ENCODE results near the gene TTC27.
"Not testable (repeated sequence)": the region's sequence is repeated elsewhere in the genome, so short reads cannot be mapped to it uniquely, and the experiment has no call there.

Gene TTC27

GRCh38 chr2:32820088-32820487, 192.2 kb downstream of the TTC27 start:
- no peak for DNase-seq

GRCh38 chr2:32820701-32821100, 192.9 kb downstream of the TTC27 start:
- no peak for DNase-seq

GRCh38 chr2:32824070-32824809, 196.4 kb downstream of the TTC27 start:
- no peak for DNase-seq

GRCh38 chr2:32825291-32825712, 197.5 kb downstream of the TTC27 start:
- no peak for DNase-seq

- DNase-seq = no peak
Observed at GRCh38 chr2:32830196-32830595, 202.3 kb downstream of the TTC27 start.

GRCh38 chr2:32832821-32833220, 205.0 kb downstream of the TTC27 start:
- DNase-seq = no peak

GRCh38 chr2:32833709-32834108, 205.9 kb downstream of the TTC27 start:
- no peak for DNase-seq

- no peak for DNase-seq
Observed at GRCh38 chr2:32835148-32835547, 207.3 kb downstream of the TTC27 start.

GRCh38 chr2:32836933-32837332, 209.1 kb downstream of the TTC27 start:
- DNase-seq = no peak

- no peak for DNase-seq
Observed at GRCh38 chr2:32838418-32838817, 210.6 kb downstream of the TTC27 start.

- DNase-seq = no peak
Observed at GRCh38 chr2:32838949-32839348, 211.1 kb downstream of the TTC27 start.

- peak in 1 of 2 experiments; percentile 17 for DNase-seq
Observed at GRCh38 chr2:32841931-32842898, 214.4 kb downstream of the TTC27 start.

GRCh38 chr2:32843699-32844098, 215.8 kb downstream of the TTC27 start:
- DNase-seq = no peak

- DNase-seq = no peak
Observed at GRCh38 chr2:32844253-32844652, 216.4 kb downstream of the TTC27 start.

- not testable (repeated sequence) for DNase-seq
Observed at GRCh38 chr2:32846274-32846673, 218.4 kb downstream of the TTC27 start.

GRCh38 chr2:32847734-32848133, 219.9 kb downstream of the TTC27 start:
- DNase-seq = no peak

- DNase-seq = no peak
Observed at GRCh38 chr2:32849456-32850194, 221.8 kb downstream of the TTC27 start.

- DNase-seq = no peak
Observed at GRCh38 chr2:32851777-32852439, 224.1 kb downstream of the TTC27 start.

GRCh38 chr2:32852856-32853255, 225.0 kb downstream of the TTC27 start:
- DNase-seq = no peak

GRCh38 chr2:32856891-32857290, 229.0 kb downstream of the TTC27 start:
- no peak for DNase-seq

- DNase-seq = no peak
Observed at GRCh38 chr2:32858713-32859112, 230.9 kb downstream of the TTC27 start.

GRCh38 chr2:32860385-32860784, 232.5 kb downstream of the TTC27 start:
- DNase-seq = no peak

All from NCI-H187 (cell line).